Lower leg skin (tissue), 3 donors: ENCODE measurements around the gene CDHR3.

Experiments
- CTCF ChIP-seq, 3 donors: fragments of 450-650 bp; IDR thresholded peaks; one replicate each; pipeline ENCODE4 v1.5.1; 2016; ENCODE audit warnings: antibody characterized with exemption in 3 of 3, mild to moderate bottlenecking in 3 of 3, moderate library complexity in 2 of 3
- POLR2A ChIP-seq, 2 donors: fragments of 450-650 bp; IDR thresholded peaks; one replicate each; pipeline ENCODE4 v1.6.1; 2016 to 2017; ENCODE audit warnings: antibody characterized with exemption in 2 of 2, mild to moderate bottlenecking in 1 of 2, moderate library complexity in 1 of 2

DNA sequence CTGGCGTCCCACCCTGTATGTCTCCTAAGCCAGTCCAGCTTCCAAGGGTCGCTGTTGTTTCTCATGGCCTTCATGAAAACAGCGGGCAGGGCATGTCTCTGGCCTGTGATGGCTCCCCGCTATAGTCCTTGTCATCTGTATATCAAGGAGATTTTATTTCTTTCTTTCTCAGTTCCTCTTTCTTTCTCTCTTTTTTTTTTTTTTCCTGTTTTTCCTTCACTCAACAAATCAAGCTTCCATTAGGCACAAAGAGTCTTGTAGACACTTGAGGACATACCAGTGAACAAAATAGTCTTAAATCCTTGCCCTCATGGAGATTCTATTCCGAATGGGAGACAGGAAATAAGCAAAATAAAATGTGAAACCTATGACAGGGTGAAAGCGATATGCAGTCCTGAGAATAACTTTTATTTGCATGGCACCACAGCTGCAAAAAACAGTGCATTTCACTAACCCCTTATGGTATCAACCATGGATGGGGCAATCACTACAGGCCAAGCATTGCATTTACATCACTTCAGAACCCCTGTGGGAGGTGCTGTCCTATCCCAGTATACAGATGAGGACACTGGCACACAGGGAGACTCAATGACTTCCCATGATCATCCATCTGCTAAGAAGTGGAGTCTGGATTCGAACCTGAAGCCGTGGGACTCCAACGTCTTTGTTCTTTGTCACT, 98.4 kb downstream of the CDHR3 start:
- no peak for TF ChIP-seq POLR2A (IDR thresholded peaks at IDR 0.05)
- TF ChIP-seq CTCF (IDR thresholded peaks at IDR 0.05) = no peak
